NB4 (cell line): ENCODE results near the gene TMEM242.

Source experiments
- POLR2A ChIP-seq: IDR thresholded peaks from 2 replicates; pipeline ENCODE4 v1.6.1; 2011; ENCODE audit warnings: mild to moderate bottlenecking; ENCODE audit not compliant: insufficient read length; ENCODE audit errors: extremely low read depth
- TF ChIP-seq, protein P1 (sequence below): IDR thresholded peaks from one replicate; pipeline ENCODE4 v1.5.1; 2012; ENCODE audit warnings: low read depth, low read length

DNA sequence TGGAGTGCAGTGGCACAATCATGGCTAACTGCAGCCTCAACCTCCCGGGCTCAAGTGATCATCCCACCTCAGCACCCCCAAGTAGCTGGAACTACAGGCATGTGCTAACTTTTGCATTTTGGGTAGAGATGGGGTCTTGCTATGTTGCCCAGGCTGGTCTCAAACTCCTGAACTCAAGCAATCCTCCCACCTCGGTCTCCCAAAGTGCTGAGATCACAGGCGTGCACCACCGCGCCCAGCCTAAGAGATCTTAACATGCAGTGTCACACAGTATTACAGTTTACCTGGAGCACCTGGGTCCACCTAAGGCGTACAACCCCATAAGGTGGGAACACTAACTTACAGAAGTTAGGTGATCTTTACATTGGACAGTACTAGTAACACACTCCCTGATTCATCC, 29.5 kb downstream of the TMEM242 start:
- TF ChIP-seq, protein P1, sequence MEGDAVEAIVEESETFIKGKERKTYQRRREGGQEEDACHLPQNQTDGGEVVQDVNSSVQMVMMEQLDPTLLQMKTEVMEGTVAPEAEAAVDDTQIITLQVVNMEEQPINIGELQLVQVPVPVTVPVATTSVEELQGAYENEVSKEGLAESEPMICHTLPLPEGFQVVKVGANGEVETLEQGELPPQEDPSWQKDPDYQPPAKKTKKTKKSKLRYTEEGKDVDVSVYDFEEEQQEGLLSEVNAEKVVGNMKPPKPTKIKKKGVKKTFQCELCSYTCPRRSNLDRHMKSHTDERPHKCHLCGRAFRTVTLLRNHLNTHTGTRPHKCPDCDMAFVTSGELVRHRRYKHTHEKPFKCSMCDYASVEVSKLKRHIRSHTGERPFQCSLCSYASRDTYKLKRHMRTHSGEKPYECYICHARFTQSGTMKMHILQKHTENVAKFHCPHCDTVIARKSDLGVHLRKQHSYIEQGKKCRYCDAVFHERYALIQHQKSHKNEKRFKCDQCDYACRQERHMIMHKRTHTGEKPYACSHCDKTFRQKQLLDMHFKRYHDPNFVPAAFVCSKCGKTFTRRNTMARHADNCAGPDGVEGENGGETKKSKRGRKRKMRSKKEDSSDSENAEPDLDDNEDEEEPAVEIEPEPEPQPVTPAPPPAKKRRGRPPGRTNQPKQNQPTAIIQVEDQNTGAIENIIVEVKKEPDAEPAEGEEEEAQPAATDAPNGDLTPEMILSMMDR, result no peak
- no peak for TF ChIP-seq POLR2A
